HPDE6-E6E7 (cell line): ENCODE measurements around the gene PFDN4.

Experiments
- DNase-seq: peaks from one replicate; pipeline ENCODE4 v3.0.0; 2011; ENCODE audit warnings: missing footprints; ENCODE audit errors: extremely low spot score

PFDN4 gene

GRCh38 chr20:54200487-54201267 is 7.2 kb upstream of the PFDN4 start:
- DNase-seq, result peak; percentile 48

- DNase-seq, result no peak
Observed at GRCh38 chr20:54201268-54201846, 6.5 kb upstream of the PFDN4 start.

- DNase-seq, result no peak
Observed at GRCh38 chr20:54203281-54203680, 4.6 kb upstream of the PFDN4 start.

- no peak for DNase-seq
Observed at GRCh38 chr20:54204063-54204462, 3.8 kb upstream of the PFDN4 start.

GRCh38 chr20:54204481-54204880 is 3.4 kb upstream of the PFDN4 start:
- no peak for DNase-seq

GRCh38 chr20:54205450-54205849 is 2.4 kb upstream of the PFDN4 start:
- no peak for DNase-seq

- no peak for DNase-seq
Observed at GRCh38 chr20:54207053-54207742, 689 bp upstream of the PFDN4 start.

GRCh38 chr20:54208548-54209176 is 775 bp downstream of the PFDN4 start:
- no peak for DNase-seq

GRCh38 chr20:54209216-54209813 is 1.4 kb downstream of the PFDN4 start:
- no peak for DNase-seq

GRCh38 chr20:54212226-54212625 is 4.3 kb downstream of the PFDN4 start:
- no peak for DNase-seq

GRCh38 chr20:54212871-54213270 is 5.0 kb downstream of the PFDN4 start:
- DNase-seq, result no peak

- DNase-seq, result no peak
Observed at GRCh38 chr20:54214566-54214965, 6.7 kb downstream of the PFDN4 start.

- DNase-seq, result no peak
Observed at GRCh38 chr20:54215157-54215789, 7.4 kb downstream of the PFDN4 start.

- no peak for DNase-seq
Observed at GRCh38 chr20:54217762-54218161, 9.9 kb downstream of the PFDN4 start.

- no peak for DNase-seq
Observed at GRCh38 chr20:54218470-54218869, 10.6 kb downstream of the PFDN4 start.

- peak; percentile 64 for DNase-seq
Observed at GRCh38 chr20:54219751-54220426, 12.0 kb downstream of the PFDN4 start.

- DNase-seq, result no peak
Observed at GRCh38 chr20:54220722-54221121, 12.8 kb downstream of the PFDN4 start.

GRCh38 chr20:54221353-54221752 is 13.5 kb downstream of the PFDN4 start:
- DNase-seq, result no peak

- DNase-seq, result no peak
Observed at GRCh38 chr20:54221996-54222890, 14.4 kb downstream of the PFDN4 start.

- no peak for DNase-seq
Observed at GRCh38 chr20:54223285-54223684, 15.4 kb downstream of the PFDN4 start.
